SK-N-SH (cell line): ENCODE results near the gene RGPD3.
"Not testable (repeated sequence)": the region's sequence is repeated elsewhere in the genome, so short reads cannot be mapped to it uniquely, and the experiment has no call there.

Experiments used
- MXI1 ChIP-seq: IDR thresholded peaks from 2 replicates; pipeline ENCODE4 v1.6.1; 2012; ENCODE audit warnings: mild to moderate bottlenecking, low read depth, low read length, improper control_type of control experiment
- NRF1 ChIP-seq: IDR thresholded peaks from 2 replicates; pipeline ENCODE4 v1.6.1; 2012; ENCODE audit warnings: low read depth, mild to moderate bottlenecking, low read length
- TAF1 ChIP-seq: IDR thresholded peaks from 2 replicates; pipeline ENCODE4 v1.6.1; 2012; ENCODE audit warnings: low read depth, mild to moderate bottlenecking, low read length, moderate library complexity, borderline replicate concordance
- TF ChIP-seq, protein P1 (sequence below): IDR thresholded peaks from 2 replicates; pipeline ENCODE4 v1.6.1; 2012; ENCODE audit warnings: mild to moderate bottlenecking, low read depth, low read length, moderate library complexity

- TF ChIP-seq MXI1, NRF1, TAF1: not testable (repeated sequence)
- TF ChIP-seq, protein P1, sequence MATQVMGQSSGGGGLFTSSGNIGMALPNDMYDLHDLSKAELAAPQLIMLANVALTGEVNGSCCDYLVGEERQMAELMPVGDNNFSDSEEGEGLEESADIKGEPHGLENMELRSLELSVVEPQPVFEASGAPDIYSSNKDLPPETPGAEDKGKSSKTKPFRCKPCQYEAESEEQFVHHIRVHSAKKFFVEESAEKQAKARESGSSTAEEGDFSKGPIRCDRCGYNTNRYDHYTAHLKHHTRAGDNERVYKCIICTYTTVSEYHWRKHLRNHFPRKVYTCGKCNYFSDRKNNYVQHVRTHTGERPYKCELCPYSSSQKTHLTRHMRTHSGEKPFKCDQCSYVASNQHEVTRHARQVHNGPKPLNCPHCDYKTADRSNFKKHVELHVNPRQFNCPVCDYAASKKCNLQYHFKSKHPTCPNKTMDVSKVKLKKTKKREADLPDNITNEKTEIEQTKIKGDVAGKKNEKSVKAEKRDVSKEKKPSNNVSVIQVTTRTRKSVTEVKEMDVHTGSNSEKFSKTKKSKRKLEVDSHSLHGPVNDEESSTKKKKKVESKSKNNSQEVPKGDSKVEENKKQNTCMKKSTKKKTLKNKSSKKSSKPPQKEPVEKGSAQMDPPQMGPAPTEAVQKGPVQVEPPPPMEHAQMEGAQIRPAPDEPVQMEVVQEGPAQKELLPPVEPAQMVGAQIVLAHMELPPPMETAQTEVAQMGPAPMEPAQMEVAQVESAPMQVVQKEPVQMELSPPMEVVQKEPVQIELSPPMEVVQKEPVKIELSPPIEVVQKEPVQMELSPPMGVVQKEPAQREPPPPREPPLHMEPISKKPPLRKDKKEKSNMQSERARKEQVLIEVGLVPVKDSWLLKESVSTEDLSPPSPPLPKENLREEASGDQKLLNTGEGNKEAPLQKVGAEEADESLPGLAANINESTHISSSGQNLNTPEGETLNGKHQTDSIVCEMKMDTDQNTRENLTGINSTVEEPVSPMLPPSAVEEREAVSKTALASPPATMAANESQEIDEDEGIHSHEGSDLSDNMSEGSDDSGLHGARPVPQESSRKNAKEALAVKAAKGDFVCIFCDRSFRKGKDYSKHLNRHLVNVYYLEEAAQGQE: not testable (repeated sequence)
Measured at GRCh38 chr2:106492399-106492798, 24.2 kb upstream of the RGPD3 start.
